HUES6 (cell line): ENCODE measurements around the gene HAT1.
A peak's percentile ranks its signal among the peaks of the same experiment; 100 is the strongest.
"Not testable (repeated sequence)": the region's sequence is repeated elsewhere in the genome, so short reads cannot be mapped to it uniquely, and the experiment has no call there.

Source experiments
- H3K27ac ChIP-seq: 2 replicates; pipeline ENCODE4 v1.7.0; 2013; ENCODE audit warnings: low read depth, mild to moderate bottlenecking, low read length, inconsistent platforms
- H3K27me3 ChIP-seq: 2 replicates; pipeline ENCODE4 v1.6.1; 2013; ENCODE audit warnings: low read length; ENCODE audit not compliant: control insufficient read depth, insufficient read depth
- H3K36me3 ChIP-seq: 2 replicates; pipeline ENCODE4 v1.6.1; 2013; ENCODE audit warnings: low read length; ENCODE audit not compliant: control insufficient read depth, insufficient read depth
- H3K4me1 ChIP-seq: 2 replicates; pipeline ENCODE4 v1.6.1; 2013; ENCODE audit warnings: low read length; ENCODE audit not compliant: control insufficient read depth, insufficient read depth
- H3K4me3 ChIP-seq: 2 replicates; pipeline ENCODE4 v1.5.1; 2013; ENCODE audit warnings: low read depth, low read length
- H3K9ac ChIP-seq: one replicate; pipeline ENCODE4 v1.6.1; 2013; ENCODE audit warnings: mild to moderate bottlenecking, low read length
- H3K9me3 ChIP-seq: 2 replicates; pipeline ENCODE4 v1.6.1; 2013; ENCODE audit warnings: low read depth, low read length; ENCODE audit not compliant: control insufficient read depth, insufficient read depth

Gene HAT1

GRCh38 chr2:171893196-171893823 is 29.0 kb upstream of the HAT1 start:
- H3K9ac ChIP-seq: peak overlapping the region; percentile 79
- H3K27me3 ChIP-seq: no peaks in the 10 kb centered on the region
- peaks cover 2% of the 10 kb centered on the region; the same call in 1 of the 2 replicates for H3K9me3 ChIP-seq
- H3K36me3 ChIP-seq: peaks cover 3% of the 10 kb centered on the region; the same call in 1 of the 2 replicates
- H3K4me1 ChIP-seq: peaks cover 7% of the 10 kb centered on the region
- H3K4me3 ChIP-seq: peak overlapping the region; percentile 85
- H3K27ac ChIP-seq: no peak overlapping the region

GRCh38 chr2:171893824-171894611 is 28.2 kb upstream of the HAT1 start, which contains the start of gene SLC25A12:
TSS of gene SLC25A12 (minus strand) at chr2:171894244. CDS start at chr2:171894214, 30 bp downstream.
- no peak within 1 kb of the TSS for H3K27ac ChIP-seq
- H3K4me1 ChIP-seq: peaks cover 7% of the 10 kb centered on the region
- no peaks in the 10 kb centered on the region for H3K27me3 ChIP-seq
- H3K9ac ChIP-seq: peak within 1 kb of the TSS; percentile 79
- peak within 1 kb of the TSS; percentile 85 for H3K4me3 ChIP-seq
- H3K9me3 ChIP-seq: peaks cover 6% of the 10 kb centered on the region
- H3K36me3 ChIP-seq: peaks cover 3% of the 10 kb centered on the region; the same call in 1 of the 2 replicates

- peak overlapping the region; percentile 85 for H3K4me3 ChIP-seq
- H3K27me3 ChIP-seq: no peaks in the 10 kb centered on the region
- no peak overlapping the region for H3K27ac ChIP-seq
- peaks cover 3% of the 10 kb centered on the region; the same call in 1 of the 2 replicates for H3K36me3 ChIP-seq
- peaks cover 7% of the 10 kb centered on the region for H3K4me1 ChIP-seq
- peak overlapping the region; percentile 79 for H3K9ac ChIP-seq
- H3K9me3 ChIP-seq: peaks cover 6% of the 10 kb centered on the region
Measured at GRCh38 chr2:171894612-171894947, 27.7 kb upstream of the HAT1 start.

- Histone ChIP-seq H3K9ac (no peak overlapping the region), H3K27ac (no peak overlapping the region), H3K4me1 (peaks cover 7% of the 10 kb centered on the region), H3K27me3 (no peaks in the 10 kb centered on the region), H3K9me3 (peaks cover 6% of the 10 kb centered on the region), H3K36me3 (no peaks in the 10 kb centered on the region), H3K4me3 (no peak overlapping the region)
Measured at GRCh38 chr2:171895786-171896185, 26.5 kb upstream of the HAT1 start.

- H3K27me3 ChIP-seq, H3K4me1 ChIP-seq, H3K36me3 ChIP-seq, H3K4me3 ChIP-seq, H3K9me3 ChIP-seq, H3K27ac ChIP-seq, H3K9ac ChIP-seq: not testable (repeated sequence)
Measured at GRCh38 chr2:171899623-171900282, 22.5 kb upstream of the HAT1 start.

GRCh38 chr2:171902840-171903420 is 19.3 kb upstream of the HAT1 start:
- Histone ChIP-seq H3K4me3 (no peak overlapping the region), H3K9me3 (peaks cover 8% of the 10 kb centered on the region), H3K27ac (no peak overlapping the region)

GRCh38 chr2:171908235-171908634 is 14.0 kb upstream of the HAT1 start:
- no peak overlapping the region for H3K9ac ChIP-seq
- H3K27me3 ChIP-seq: no peaks in the 10 kb centered on the region
- no peak overlapping the region for H3K4me3 ChIP-seq
- no peaks in the 10 kb centered on the region for H3K36me3 ChIP-seq
- no peaks in the 10 kb centered on the region for H3K9me3 ChIP-seq
- no peak overlapping the region for H3K27ac ChIP-seq
- H3K4me1 ChIP-seq: no peaks in the 10 kb centered on the region

More at GRCh38 chr2:171902840-171903420, 19.3 kb upstream of the HAT1 start:
- H3K27me3 ChIP-seq: no peaks in the 10 kb centered on the region
- no peak overlapping the region for H3K9ac ChIP-seq
- no peaks in the 10 kb centered on the region for H3K4me1 ChIP-seq
- H3K36me3 ChIP-seq: no peaks in the 10 kb centered on the region

GRCh38 chr2:171909266-171909665 is 13.0 kb upstream of the HAT1 start:
- no peaks in the 10 kb centered on the region for H3K9me3 ChIP-seq
- no peak overlapping the region for H3K27ac ChIP-seq
- no peaks in the 10 kb centered on the region for H3K4me1 ChIP-seq
- H3K9ac ChIP-seq: no peak overlapping the region
- H3K4me3 ChIP-seq: no peak overlapping the region
- H3K36me3 ChIP-seq: no peaks in the 10 kb centered on the region
- H3K27me3 ChIP-seq: no peaks in the 10 kb centered on the region

GRCh38 chr2:171910494-171910893 is 11.8 kb upstream of the HAT1 start:
- H3K27me3 ChIP-seq: no peaks in the 10 kb centered on the region
- H3K27ac ChIP-seq: no peak overlapping the region
- no peak overlapping the region for H3K4me3 ChIP-seq
- H3K9ac ChIP-seq: no peak overlapping the region
- H3K9me3 ChIP-seq: no peaks in the 10 kb centered on the region
- no peaks in the 10 kb centered on the region for H3K36me3 ChIP-seq
- H3K4me1 ChIP-seq: no peaks in the 10 kb centered on the region

- Histone ChIP-seq H3K4me3 (no peak overlapping the region), H3K27ac (no peak overlapping the region), H3K27me3 (no peaks in the 10 kb centered on the region), H3K9me3 (no peaks in the 10 kb centered on the region), H3K36me3 (no peaks in the 10 kb centered on the region), H3K4me1 (no peaks in the 10 kb centered on the region), H3K9ac (no peak overlapping the region)
Measured at GRCh38 chr2:171913517-171913916, 8.7 kb upstream of the HAT1 start.
